HG03439 (cell line): ENCODE data around the gene CDC37.
"Not testable (repeated sequence)": the region's sequence is repeated elsewhere in the genome, so short reads cannot be mapped to it uniquely, and the experiment has no call there.

Experiments used
- ATAC-seq: cut with Tn5 transposase; IDR thresholded peaks from one replicate; pipeline ENCODE4 v1.9.1; 2021; ENCODE audit warnings: mild to moderate bottlenecking, moderate library complexity; ENCODE audit not compliant: unreplicated experiment

Gene CDC37

GRCh38 chr19:10420444-10421239 is 17.3 kb upstream of the CDC37 start, which contains the start of gene PDE4A:
TSS of gene PDE4A (plus strand) at chr19:10420538. CDS start at chr19:10420765, 227 bp downstream.
- ATAC-seq, result no peak

- no peak for ATAC-seq
Measured at GRCh38 chr19:10419646-10420443, 16.5 kb upstream of the CDC37 start.

- ATAC-seq, result no peak
Measured at GRCh38 chr19:10419200-10419645, 15.9 kb upstream of the CDC37 start.

GRCh38 chr19:10418485-10419199 is 15.3 kb upstream of the CDC37 start:
- no peak for ATAC-seq

- ATAC-seq, result no peak
Measured at GRCh38 chr19:10418235-10418484, 14.8 kb upstream of the CDC37 start.

- ATAC-seq, result no peak
Measured at GRCh38 chr19:10417541-10418234, 14.3 kb upstream of the CDC37 start.

GRCh38 chr19:10416380-10417257 is 13.3 kb upstream of the CDC37 start:
- ATAC-seq, result peak; percentile 51

GRCh38 chr19:10416083-10416379 is 12.7 kb upstream of the CDC37 start:
- ATAC-seq, result no peak

GRCh38 chr19:10412257-10412977 is 9.1 kb upstream of the CDC37 start:
- peak; percentile 41 for ATAC-seq

GRCh38 chr19:10411224-10411623 is 7.9 kb upstream of the CDC37 start:
- ATAC-seq, result not testable (repeated sequence)

GRCh38 chr19:10408511-10409283 is 5.4 kb upstream of the CDC37 start:
- no peak for ATAC-seq

GRCh38 chr19:10407096-10407495 is 3.8 kb upstream of the CDC37 start:
- no peak for ATAC-seq

- ATAC-seq, result no peak
Measured at GRCh38 chr19:10406191-10406590, 2.8 kb upstream of the CDC37 start.

- ATAC-seq, result no peak
Measured at GRCh38 chr19:10404888-10405820, 1.8 kb upstream of the CDC37 start.

- no peak for ATAC-seq
Measured at GRCh38 chr19:10402441-10403038, 802 bp downstream of the CDC37 start.

GRCh38 chr19:10399878-10400277 is 3.5 kb downstream of the CDC37 start:
- no peak for ATAC-seq

GRCh38 chr19:10399340-10399739 is 4.0 kb downstream of the CDC37 start:
- ATAC-seq, result not testable (repeated sequence)
